LNCAP (cell line): ENCODE results near the gene FHIT.

Experiments
- CTCF ChIP-seq: fragments of 450-650 bp; IDR thresholded peaks from 2 replicates; pipeline ENCODE4 v1.5.1; 2017; ENCODE audit warnings: mild to moderate bottlenecking

Gene FHIT

GRCh38 chr3:59908280-59908679, 1343.0 kb downstream of the FHIT start:
- no peak for TF ChIP-seq CTCF

GRCh38 chr3:59904296-59904695, 1347.0 kb downstream of the FHIT start:
- TF ChIP-seq CTCF: no peak

- TF ChIP-seq CTCF: no peak
These were observed 1352.2 kb downstream of the FHIT start for GRCh38 chr3:59899061-59899460.

GRCh38 chr3:59895972-59896371, 1355.3 kb downstream of the FHIT start:
- TF ChIP-seq CTCF: no peak

GRCh38 chr3:59894425-59895121, 1356.7 kb downstream of the FHIT start:
- TF ChIP-seq CTCF: no peak

- TF ChIP-seq CTCF: no peak
These were observed 1360.6 kb downstream of the FHIT start for GRCh38 chr3:59890639-59891038.

- TF ChIP-seq CTCF: no peak
These were observed 1364.5 kb downstream of the FHIT start for GRCh38 chr3:59886790-59887189.

- no peak for TF ChIP-seq CTCF
These were observed 1365.3 kb downstream of the FHIT start for GRCh38 chr3:59885899-59886400.
